Activated CD8-positive, alpha-beta memory T cell treated with anti-CD3 and anti-CD28 coated beads, Interleukin-2, amount 50 U/mL, for 1 hour (primary cell): ENCODE results near the gene PTGIS.
"Not testable (repeated sequence)": the region's sequence is repeated elsewhere in the genome, so short reads cannot be mapped to it uniquely, and the experiment has no call there.

Experiments used
- DNase-seq: peaks from one replicate; pipeline ENCODE4 v3.0.0-alpha.2; 2020; ENCODE audit errors: extremely low read depth

The PTGIS gene

GRCh38 chr20:49579874-49580812 lies 12.2 kb upstream of the PTGIS start:
- no peak for DNase-seq

DNA sequence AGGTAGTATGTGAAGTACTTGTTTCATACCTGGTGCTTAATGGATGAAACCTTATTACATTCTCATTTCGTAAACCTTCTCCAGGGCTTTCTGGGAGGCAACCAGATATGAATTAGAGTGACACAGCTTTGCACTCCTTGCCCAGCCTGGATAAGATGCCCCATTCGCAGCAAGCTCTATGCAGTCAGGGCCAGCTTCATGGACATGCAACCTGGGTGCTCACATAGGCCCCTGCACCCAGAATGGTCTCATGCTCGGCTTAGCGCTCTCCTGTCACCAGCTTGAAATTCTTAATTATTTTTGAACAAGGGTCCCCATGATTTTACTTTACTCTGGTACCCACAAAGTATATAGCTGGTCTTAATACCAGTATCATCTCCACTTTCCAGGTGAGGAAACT lies 11.3 kb upstream of the PTGIS start:
- DNase-seq, result no peak

- DNase-seq, result no peak
Observed at GRCh38 chr20:49578436-49578835, 10.5 kb upstream of the PTGIS start.

DNA sequence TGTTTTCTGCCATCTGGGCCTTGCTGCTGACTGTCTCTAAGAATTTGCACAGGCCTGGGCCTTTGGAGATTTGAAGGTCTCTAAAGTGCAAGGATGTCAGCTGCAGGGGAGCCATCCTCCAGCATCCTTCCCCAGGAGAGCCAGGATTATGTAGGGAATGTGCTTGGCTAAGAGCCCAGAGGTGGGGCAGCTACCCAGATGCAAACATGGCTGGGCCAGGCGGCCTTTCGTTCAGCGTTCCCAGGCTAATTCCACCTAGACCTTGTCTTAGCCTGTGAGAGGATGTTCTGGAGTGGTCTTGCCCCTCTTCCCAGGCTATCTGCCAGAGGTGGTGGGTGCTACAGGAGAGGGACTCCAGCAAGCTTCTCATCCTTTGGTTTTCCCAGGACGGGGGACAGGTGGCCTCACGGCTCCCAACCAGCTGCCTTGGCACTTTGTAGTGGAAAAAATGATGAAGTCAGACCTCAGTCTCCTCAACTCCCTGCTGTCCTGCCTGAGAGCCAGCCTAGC lies 7.7 kb upstream of the PTGIS start:
- no peak for DNase-seq

DNA sequence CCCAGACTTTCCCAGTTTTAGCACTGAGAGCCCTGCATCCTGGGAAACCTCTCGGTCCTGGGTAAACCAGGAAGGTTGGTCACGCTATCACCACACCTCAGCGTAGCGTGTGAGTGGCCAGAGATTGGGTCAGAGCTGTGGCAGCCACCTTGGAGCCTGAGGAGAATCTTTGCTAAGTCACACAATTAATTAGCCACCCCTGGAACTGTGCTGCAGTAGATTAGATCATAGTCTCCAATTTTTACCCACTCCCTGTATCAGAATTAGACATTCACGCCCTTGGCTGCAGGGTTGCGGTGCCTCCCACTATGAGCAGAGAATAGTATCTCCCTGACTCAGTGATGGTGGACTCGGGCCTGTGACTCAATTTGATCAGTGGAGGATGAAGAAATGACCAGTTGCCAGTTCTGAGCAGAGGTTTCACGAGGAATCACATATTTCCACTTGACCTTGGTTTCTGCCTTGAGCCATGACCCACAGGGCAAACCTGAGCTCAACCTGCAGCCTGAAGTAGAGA lies 6.0 kb upstream of the PTGIS start:
- DNase-seq, result no peak

DNA sequence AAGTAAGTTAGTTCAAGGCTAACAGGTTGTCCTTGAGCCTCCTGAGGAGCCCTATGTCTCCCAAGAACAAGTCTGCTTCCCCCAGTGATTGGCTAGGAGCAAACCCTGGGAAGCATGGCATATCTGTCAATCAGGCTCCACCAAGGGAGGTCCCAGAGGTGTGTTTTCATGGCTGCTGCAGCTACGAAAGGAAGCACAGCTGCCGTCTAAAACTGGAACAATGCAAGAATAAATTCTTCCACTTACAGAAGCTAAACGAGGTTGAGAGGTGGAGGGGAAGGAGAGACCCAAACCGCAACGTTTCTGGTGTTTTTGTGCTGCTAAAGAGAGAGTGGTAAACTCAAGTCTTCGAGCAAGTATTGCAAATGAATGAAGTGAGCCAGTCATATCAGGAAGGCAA lies 4.9 kb upstream of the PTGIS start:
- no peak for DNase-seq

GRCh38 chr20:49571553-49571835 lies 3.6 kb upstream of the PTGIS start:
- no peak for DNase-seq

DNA sequence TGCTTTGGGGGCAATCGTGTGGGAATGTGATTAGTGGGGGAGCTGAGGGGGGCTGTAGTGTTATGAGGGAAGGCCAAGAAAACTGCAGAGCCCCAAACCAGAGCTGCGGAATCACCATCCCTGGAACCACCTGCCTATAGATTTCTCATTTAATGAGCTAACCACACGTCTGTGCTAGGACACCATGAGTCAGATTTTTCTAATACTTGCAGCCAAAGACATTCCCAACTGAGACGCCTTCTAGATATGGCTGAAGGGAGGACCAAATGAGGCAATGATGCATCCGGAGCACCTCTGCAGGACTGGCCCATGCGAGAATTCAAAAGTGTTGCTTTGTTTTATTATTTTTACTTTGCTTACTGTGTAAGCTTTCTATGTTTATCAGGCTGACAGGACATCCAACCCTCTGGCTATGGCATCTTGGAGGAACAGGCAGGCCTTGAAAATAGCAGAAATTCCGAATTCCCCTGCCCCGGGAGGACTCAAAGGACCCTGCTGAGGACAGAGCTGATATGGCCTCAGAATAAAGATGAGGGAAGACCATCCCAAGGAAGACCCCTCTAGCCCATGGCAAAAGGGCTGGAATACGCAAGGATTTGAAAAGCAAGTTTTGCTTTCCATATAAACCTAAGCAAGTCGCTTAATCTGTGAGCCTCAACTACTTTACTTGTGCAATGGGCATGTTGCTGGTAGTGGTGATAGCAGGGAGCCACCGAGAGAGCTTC lies 3.1 kb upstream of the PTGIS start:
- DNase-seq, result no peak

- DNase-seq, result no peak
Observed at GRCh38 chr20:49570161-49570827, 2.4 kb upstream of the PTGIS start.

DNA sequence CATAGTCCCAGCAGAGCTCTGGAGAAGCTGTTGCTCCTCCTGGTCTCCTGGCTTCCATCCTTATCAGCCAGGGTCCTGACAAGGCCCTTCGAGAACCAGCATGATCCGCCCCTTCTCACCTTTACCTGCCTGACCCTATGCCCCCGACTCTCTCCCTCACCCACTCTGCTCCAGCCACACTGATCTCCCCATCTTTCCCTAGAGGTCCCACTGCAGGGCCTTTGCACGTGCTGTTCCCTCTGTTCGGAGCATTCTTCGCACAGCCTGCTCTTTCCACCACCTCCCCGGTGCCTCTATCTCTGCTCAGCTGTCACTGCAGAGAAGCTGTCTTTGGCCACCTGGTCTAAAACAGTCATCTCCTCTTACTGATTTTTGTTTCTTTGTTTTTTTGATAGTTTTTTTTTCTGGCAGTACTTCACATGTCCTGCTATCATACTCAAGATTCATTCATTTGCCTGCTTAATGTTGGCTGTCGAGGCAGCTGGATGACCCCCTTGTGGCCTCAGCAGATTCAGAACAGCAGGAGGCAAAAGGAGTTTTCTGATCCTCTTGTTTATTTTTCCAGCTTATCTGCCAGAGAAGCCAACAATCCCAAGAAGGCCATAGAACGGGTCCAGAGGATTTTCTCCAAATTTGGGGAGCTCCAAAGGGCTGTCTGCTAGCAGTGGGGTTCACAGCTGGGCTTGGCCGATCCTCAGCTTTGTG lies 1.6 kb upstream of the PTGIS start:
- DNase-seq, result no peak

- DNase-seq, result no peak
Observed at GRCh38 chr20:49568278-49569151, 578 bp upstream of the PTGIS start.

GRCh38 chr20:49566401-49567364 lies 1.3 kb downstream of the PTGIS start:
- DNase-seq, result no peak

DNA sequence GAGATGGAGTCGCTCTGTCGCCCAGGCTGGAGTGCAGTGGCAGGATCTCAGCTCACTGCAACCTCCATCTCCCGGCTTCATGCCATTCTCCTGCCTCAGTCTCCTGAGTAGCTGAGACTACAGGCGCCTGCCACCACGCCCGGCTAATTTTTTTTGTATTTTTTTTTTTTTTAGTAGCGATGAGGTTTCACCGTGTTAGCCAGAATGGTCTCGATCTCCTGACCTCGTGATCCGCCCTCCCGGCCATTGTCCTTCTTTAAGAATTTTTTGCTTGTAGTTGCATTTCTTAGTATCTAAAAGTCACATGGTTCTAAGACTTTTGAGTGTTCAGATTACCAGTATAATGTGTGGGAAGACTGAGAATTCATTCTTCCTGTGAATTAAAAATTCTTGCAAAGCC lies 2.9 kb downstream of the PTGIS start:
- DNase-seq, result not testable (repeated sequence)

DNA sequence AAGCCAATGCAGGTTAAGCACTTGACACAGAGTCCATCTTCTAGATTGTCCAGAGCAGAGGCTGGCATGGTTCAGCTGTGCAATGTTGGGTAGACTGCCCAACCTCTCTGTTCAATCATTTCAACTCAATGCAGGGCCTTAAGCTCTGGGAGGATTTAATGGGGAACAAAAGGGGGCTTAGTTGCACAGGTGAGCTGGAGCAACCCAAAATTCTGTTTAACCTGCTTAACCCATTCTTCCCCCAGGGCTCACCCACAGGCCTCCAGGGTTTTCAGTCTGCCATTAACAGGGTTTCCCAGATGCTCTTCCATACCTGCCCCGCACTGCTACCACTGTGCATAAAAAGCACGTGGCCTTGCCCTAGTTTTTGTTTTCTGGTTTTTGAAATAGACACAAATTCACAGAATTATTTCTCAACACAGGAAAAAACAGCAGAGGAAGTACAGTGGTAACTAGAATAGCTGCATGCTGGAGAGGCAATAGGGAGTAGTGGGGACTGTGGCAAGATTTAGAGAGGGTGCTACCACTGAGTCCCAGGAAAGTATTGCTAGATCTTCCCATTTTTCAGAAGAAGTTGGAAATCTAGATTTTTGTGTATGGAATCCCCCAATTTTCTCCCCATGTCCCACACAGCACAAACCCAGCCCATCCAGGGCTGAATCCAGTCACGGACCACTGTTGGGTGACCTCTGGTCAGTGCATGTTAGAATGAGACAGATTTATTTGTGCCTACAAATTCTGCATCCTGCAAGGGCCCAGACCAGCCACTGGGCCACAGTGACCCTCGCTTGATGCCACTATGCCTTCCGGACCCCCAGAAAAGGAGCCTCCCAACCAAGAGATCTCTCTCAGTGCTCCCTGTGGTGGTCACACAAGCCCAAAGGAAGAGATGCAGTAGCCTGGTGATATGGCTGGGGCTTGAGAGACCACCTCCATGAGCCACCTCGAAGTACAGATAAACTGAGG lies 4.6 kb downstream of the PTGIS start:
- no peak for DNase-seq

DNA sequence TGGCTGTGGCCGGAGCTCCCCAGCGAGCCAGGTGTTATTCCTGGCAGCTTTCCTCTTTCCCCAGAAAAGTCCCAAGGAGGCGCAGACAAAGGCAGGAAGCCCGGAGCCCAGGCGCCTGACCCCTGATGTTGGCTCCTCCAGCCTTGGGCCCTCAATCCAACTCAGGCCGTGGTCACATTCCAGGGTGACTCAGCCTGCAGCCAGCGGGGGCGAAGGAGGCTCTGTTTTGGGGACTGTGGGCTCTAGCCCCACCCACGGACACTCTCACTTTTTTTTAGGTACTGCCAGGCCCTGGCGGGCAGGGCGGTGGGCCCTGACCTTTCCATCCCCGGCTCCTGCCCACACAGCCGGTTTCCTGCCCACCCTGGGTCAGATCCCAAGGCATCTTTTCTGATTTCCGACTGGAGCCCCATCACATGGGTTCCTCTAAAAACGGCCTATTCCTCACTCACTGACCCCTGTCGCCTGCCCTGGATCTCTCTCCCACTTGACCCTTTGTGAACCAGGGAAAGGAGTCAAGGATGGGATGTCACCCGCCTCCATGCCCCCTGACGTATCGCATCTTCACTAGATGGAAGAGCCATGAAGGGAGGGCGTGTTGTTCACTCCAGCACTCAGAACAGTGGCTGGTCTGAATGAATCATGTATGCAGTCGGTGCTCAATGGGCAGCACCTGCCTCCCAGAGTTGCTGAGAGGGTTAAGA lies 5.5 kb downstream of the PTGIS start:
- DNase-seq, result no peak

- no peak for DNase-seq
Observed at GRCh38 chr20:49561806-49562205, 6.1 kb downstream of the PTGIS start.

DNA sequence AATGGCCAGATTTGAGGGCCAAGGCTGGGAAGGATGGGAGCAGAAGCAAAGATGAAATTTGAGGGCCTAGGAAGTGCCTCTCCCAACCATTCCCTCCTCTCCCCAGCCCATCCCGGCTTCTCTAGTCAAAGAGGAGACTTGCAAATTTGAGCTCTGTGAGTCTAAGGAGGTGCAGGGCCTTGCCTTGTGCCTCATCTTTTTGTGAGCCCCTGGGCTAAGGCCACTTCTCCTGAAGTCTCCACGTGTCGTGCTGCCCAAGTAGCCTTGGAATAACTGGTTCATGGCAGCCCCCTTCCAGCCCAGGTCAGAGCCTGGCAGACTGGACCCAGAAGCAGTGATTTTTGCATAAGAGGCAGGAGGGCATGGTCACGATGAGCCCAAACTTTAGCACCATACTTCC lies 6.7 kb downstream of the PTGIS start:
- no peak for DNase-seq

DNA sequence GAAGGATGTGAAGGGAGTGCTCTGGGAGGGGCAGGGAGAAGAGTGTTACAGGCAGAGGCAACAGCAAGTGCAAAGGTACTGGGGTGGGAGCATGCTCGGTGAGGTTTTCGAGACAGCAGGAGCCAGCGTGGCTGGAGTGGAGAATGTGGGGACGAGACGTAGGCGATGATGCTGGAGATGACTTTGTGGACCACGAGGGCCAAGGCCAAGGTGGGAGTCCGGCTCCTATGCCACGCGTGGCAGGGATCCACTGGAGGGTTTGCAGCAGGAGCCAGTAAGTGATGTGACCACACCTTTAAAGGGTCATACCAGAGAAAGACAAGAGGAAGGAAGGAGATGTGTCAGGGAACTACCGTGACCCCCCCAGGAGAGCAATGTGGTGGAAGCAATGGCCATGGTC lies 7.3 kb downstream of the PTGIS start:
- DNase-seq, result no peak
